ENCODE data around the gene TULP4.

DNA sequence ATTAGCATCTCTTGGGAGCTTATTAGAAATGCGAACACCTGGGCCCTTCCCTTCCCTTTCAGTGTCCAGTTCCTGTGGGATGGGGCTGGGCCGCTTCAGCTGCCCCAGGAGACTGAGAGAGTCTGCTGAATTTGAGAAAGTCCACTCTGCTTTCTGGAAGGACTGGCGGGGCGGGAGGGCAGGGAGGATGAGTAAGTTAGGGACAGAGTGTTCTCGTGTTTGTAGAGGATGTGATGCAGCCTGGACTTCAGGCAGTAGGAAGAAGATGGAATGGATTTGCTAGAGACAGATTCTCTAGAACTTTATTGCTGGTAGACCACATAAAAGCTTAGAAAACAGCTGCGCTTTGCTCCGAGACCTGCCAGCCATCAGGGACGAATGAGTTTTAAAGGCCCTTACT, 1.1 kb upstream of the TULP4 start:
- TF ChIP-seq, protein P1, sequence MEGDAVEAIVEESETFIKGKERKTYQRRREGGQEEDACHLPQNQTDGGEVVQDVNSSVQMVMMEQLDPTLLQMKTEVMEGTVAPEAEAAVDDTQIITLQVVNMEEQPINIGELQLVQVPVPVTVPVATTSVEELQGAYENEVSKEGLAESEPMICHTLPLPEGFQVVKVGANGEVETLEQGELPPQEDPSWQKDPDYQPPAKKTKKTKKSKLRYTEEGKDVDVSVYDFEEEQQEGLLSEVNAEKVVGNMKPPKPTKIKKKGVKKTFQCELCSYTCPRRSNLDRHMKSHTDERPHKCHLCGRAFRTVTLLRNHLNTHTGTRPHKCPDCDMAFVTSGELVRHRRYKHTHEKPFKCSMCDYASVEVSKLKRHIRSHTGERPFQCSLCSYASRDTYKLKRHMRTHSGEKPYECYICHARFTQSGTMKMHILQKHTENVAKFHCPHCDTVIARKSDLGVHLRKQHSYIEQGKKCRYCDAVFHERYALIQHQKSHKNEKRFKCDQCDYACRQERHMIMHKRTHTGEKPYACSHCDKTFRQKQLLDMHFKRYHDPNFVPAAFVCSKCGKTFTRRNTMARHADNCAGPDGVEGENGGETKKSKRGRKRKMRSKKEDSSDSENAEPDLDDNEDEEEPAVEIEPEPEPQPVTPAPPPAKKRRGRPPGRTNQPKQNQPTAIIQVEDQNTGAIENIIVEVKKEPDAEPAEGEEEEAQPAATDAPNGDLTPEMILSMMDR (IDR thresholded peaks at IDR 0.05): no peak
- TF ChIP-seq ZFX (IDR thresholded peaks at IDR 0.05; ENCODE audit: borderline replicate concordance): no peak
